Inflammatory macrophage treated with lipopolysaccharide for 1 hour (primary cell): ENCODE results near the gene PFKL.
"Not testable (repeated sequence)": the region's sequence is repeated elsewhere in the genome, so short reads cannot be mapped to it uniquely, and the experiment has no call there.

Experiments used
- DNase-seq, 2 donors: peaks; one replicate each; pipeline ENCODE4 v3.0.0-alpha.2; 2020 to 2022

The PFKL gene

GRCh38 chr21:44349416-44349846 is 49.6 kb downstream of the PFKL start:
- no peak for DNase-seq

GRCh38 chr21:44349847-44350772 is 50.3 kb downstream of the PFKL start:
- DNase-seq, result no peak

DNA sequence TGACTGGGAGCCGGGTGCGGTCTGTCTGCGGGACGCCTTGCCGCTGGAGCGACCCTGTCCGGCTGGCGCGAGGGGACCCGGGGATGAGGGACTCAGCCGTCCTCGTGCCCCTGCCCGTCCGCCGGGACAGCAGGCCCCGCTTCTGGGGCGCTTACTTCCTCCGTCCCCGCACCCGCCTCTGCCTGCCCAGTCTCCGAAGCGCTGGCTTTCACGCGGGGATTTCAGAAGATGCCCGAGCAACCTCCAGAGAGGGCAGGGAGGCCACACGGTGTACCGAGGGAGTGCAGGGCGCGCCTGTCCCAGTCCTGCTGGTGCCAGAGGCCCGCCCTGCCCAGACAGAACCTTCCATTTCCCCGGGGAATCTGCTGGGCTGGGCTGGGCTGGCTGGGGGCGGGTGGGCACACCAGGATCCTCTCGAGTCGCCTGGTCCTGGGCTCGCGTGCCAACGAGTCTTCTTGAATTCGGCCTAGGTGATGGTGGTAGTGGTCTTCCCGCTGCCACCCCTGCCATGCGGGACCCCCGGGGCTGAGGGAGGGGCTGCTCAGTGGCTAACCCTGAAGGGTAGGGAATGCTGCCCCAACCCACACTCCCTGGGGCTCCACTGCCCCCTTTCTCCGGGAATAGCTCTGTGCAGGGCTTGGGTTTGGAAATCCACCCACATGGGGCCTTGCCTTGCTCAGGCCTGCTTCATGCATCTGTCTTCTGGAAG is 51.1 kb downstream of the PFKL start:
- DNase-seq, result peak in 1 of 2 donors; percentile 17

- no peak for DNase-seq
These were observed 51.8 kb downstream of the PFKL start for GRCh38 chr21:44351535-44352252.

GRCh38 chr21:44352253-44352860 is 52.5 kb downstream of the PFKL start:
- DNase-seq, result peak; percentile 22 to 81

GRCh38 chr21:44353191-44353970 is 53.5 kb downstream of the PFKL start, which contains the start of gene TRPM2:
Gene TRPM2 (plus strand): TSS chr21:44353621. CDS start chr21:44353701, 80 bp downstream.
- DNase-seq, result peak; percentile 67 to 74

- DNase-seq, result peak; percentile 82 to 95
These were observed 54.1 kb downstream of the PFKL start for GRCh38 chr21:44354001-44354405.

- peak in 1 of 2 donors; percentile 40 for DNase-seq
These were observed 55.2 kb downstream of the PFKL start for GRCh38 chr21:44354775-44355771.

- no peak for DNase-seq
These were observed 56.3 kb downstream of the PFKL start for GRCh38 chr21:44356160-44356559.

- peak; percentile 89 to 96 for DNase-seq
These were observed 56.8 kb downstream of the PFKL start for GRCh38 chr21:44356636-44357035.

GRCh38 chr21:44357064-44357837 is 57.4 kb downstream of the PFKL start:
- DNase-seq, result no peak

- no peak for DNase-seq
These were observed 59.5 kb downstream of the PFKL start for GRCh38 chr21:44359396-44359795.

DNA sequence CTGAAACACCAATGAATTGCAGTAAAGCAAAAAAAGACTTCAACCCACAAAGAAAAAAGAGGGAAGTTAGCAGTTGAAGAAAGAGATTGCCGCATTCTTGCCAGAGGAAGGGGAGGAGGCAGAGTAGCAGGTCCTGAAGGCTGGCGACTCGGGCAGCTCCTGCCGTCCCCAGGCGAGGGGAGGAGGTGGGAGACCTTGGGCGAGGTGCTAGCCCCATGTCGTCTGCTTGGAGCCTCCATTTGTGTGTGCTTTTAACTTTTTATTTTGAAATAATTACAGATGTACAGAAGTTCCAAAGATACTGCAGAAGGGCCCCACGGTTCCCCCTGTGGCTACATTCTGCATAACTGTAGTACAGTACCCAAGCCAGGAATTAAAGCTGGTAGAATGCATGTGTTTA is 60.3 kb downstream of the PFKL start:
- peak; percentile 71 to 72 for DNase-seq

DNA sequence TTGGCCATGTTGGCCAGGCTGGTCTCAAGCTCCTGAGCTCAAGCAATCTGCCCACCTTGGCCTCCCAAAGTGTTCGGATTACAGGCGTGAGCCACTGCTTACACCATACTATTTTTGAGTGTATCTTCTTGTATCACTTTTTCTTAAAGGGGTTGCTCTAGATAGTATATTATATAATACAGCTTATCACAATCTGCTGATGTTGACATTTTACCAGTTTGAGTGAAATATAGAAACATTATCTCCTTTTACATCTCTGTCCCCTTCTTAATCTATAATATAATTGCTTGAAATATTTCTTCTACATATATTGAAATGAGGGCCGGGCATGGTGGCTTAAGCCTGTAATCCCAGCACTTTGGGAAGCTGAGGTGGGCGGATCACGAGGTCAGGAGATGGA is 62.0 kb downstream of the PFKL start:
- not testable (repeated sequence) for DNase-seq

DNA sequence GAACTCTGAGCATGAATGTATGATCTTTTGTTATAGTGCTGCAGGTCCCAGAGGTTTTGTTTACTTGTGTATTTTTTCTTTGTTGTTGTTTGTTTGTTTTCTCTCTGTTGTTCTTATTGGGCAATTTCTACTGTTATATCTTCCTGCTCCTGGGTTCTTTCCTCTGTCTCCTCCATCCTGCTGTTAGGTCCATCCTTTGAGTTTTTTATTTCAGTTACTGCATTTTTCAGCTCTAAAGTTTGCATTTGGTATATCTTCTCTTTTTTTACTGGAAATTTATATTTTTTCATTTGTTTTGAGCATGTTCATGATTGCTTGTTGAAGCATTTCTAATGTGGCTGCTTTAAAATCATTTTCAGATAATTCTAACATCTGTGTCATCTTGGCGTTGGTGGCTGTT is 63.4 kb downstream of the PFKL start:
- DNase-seq, result no peak

DNA sequence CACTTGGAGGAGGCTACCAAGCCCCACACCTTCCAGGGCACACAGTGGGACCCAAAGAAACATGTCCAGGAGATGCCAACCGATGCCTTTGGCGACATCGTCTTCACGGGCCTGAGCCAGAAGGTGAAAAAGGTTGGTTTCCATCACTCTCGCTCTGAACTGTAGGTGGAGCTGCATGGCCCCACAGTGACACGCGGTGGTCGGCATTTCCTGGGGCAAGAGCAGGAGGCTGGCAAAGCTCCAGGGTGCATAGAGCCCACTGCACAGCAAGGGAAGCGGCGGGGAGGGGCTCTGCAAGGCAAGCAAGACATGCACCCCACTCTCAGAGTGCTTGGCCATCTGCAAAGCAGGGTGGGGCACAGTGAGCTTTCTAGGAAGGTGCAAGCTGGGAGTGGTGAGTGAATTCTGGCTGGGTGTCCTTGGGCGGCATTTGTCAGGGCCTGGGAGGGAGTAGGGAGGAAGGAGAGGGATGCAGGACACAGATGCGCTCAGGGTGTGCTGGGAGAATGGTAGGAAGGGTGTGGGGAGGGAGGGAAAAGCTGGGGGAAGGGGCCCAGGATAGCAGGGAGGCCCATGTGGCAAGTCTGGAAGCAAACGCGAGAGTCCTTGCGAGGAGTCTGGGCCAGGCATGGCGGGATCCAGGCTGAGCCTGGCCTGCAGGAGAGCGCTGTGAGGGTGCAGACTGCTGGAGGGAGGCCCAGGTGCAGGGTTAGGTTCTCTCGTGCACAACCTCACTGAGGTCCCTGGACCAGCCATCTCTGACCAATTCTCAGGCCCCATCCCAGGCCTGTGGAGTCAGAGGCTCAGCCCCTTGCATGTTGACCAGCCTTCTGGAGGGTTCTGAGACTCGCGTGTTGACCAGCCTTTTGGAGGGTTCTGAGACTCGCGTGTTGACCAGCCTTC is 64.5 kb downstream of the PFKL start:
- no peak for DNase-seq

- no peak for DNase-seq
These were observed 65.6 kb downstream of the PFKL start for GRCh38 chr21:44365251-44365966.
